Stomach (tissue), 4 donors: ENCODE data around the gene RHOT1.

Source experiments
- CTCF ChIP-seq, 7 experiments: fragments of 450-650 bp in 4 of 7; fragments of 200-600 bp in 3 of 7; sonication (generic) in 3 of 7; IDR thresholded peaks; one replicate each; pipeline ENCODE4 v1.5.1; 2016 to 2019; ENCODE audit warnings: antibody characterized with exemption in 7 of 7, control low read depth in 2 of 7, mild to moderate bottlenecking in 1 of 7
- POLR2A ChIP-seq, 4 donors: fragments of 450-650 bp; IDR thresholded peaks; one replicate each; pipeline ENCODE4 v1.6.1; 2016; ENCODE audit warnings: antibody characterized with exemption in 4 of 4, control low read depth in 2 of 4, mild to moderate bottlenecking in 1 of 4, moderate library complexity in 1 of 4
- POLR2AphosphoS5 ChIP-seq, 3 donors: sonication (generic); formaldehyde crosslinking; IDR thresholded peaks; one replicate each; pipeline ENCODE4 v1.6.1; 2016; ENCODE audit warnings: antibody characterized with exemption in 3 of 3

- TF ChIP-seq POLR2AphosphoS5 (IDR thresholded peaks at IDR 0.05): no peak
- no peak for TF ChIP-seq POLR2A (IDR thresholded peaks at IDR 0.05)
- TF ChIP-seq CTCF (IDR thresholded peaks at IDR 0.05): no peak
These were observed 123.7 kb downstream of the RHOT1 start for GRCh38 chr17:32266051-32266388.
